ENCODE measurements around the gene GALNT10. TPM values are rescaled to one million over a fixed set of nuclear protein-coding genes. Genes with fewer than 3 reads are reported as not detected.

The GALNT10 gene
- total RNA-seq, 2 donors from 2014 or later, result 30.2 to 43.4 TPM

DNA sequence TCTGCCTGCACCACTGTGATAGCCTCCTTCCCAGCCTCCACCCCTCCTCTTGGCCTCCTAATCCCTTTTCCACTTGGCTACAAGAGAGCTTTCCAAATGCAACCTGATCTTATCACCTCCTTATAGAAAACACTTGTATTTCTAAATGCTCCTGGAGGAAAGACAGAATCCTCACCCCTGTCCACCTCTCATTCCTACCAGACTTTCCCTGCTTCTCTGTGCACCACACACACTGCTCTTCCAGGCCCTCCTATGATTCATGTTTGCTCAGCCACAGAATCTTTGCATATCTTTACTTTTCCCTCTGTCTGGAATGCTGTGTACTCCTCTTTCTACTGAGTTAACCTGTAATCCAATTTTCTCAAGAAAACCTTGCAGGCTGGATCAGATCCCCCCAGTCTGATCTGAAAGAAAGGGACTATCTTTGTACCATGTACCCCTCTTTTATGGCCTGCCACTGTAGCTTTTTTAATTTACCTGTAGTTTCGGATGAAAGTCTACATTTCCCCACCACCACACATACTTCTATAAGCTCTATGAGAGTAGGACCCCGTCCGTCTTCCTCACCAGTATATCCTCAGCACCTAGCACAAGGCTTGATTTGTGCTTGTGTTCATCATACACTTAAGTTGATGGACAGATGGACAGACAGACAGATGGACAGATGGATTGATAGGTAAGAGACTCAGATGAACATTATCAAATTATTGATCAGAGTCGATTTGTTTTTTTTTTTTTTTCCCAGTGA is 95.3 kb downstream of the GALNT10 start:
- TF ChIP-seq, protein P1, sequence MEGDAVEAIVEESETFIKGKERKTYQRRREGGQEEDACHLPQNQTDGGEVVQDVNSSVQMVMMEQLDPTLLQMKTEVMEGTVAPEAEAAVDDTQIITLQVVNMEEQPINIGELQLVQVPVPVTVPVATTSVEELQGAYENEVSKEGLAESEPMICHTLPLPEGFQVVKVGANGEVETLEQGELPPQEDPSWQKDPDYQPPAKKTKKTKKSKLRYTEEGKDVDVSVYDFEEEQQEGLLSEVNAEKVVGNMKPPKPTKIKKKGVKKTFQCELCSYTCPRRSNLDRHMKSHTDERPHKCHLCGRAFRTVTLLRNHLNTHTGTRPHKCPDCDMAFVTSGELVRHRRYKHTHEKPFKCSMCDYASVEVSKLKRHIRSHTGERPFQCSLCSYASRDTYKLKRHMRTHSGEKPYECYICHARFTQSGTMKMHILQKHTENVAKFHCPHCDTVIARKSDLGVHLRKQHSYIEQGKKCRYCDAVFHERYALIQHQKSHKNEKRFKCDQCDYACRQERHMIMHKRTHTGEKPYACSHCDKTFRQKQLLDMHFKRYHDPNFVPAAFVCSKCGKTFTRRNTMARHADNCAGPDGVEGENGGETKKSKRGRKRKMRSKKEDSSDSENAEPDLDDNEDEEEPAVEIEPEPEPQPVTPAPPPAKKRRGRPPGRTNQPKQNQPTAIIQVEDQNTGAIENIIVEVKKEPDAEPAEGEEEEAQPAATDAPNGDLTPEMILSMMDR (conservative IDR thresholded peaks at IDR 0.05), result no peak
- Mint-ChIP-seq H3K4me1 (peaks cover 50% of the 10 kb centered on the region), H3K27ac (peak overlapping the region; percentile 85), H3K36me3 (ENCODE audit: low read depth) (no peaks in the 10 kb centered on the region), H3K27me3 (ENCODE audit: insufficient read depth) (no peaks in the 10 kb centered on the region), H3K4me3 (no peak overlapping the region), H3K9me3 (no peaks in the 10 kb centered on the region)
- no peaks in the 10 kb centered on the region for H3K36me3 ChIP-seq (ENCODE audit: control insufficient read depth, insufficient read depth, low read length)
- H3K27me3 ChIP-seq (ENCODE audit: control insufficient read depth, insufficient read depth, low read length, poor library complexity, severe bottlenecking), result no peaks in the 10 kb centered on the region
- H3K4me1 ChIP-seq (ENCODE audit: control insufficient read depth, insufficient read depth, low read length), result peaks cover 26% of the 10 kb centered on the region
- no peak overlapping the region for H3K4me3 ChIP-seq (ENCODE audit: low read length)
- peak overlapping the region; percentile 85 for H3K9ac ChIP-seq (ENCODE audit: extremely low read depth, low read length, poor library complexity, severe bottlenecking)
- no peak overlapping the region for H3K27ac ChIP-seq (ENCODE audit: low read depth, low read length)
- DNase-seq, result peak; percentile 53
- no peaks in the 10 kb centered on the region for H3K9me3 ChIP-seq (ENCODE audit: control insufficient read depth, low read length)
- 65 to 83% methylated on average over 2 to 4 of the region's 4 CpGs for WGBS, 2 experiments (ENCODE audit: insufficient coverage in 1 of 2, insufficient read length in 1 of 2)

DNA sequence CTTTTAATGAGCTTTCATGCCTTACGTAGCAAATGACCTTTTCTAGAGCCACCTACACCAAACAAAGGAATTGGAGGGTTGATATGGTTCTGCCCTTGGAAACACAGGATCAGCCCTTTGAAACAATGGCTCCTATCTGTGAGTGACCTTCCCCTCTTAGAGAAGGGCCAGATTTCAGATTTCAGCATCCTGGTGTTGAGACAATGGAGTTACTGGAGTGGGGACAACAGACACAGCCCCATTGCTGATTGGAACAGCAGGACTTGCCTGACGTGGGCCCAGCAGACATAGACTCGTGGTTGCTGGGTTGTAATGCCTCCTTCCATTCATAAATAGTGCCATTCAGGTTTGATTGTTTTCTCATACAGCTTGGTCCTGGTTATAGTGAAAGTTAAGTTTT is 96.0 kb downstream of the GALNT10 start:
- TF ChIP-seq, protein P1 (conservative IDR thresholded peaks at IDR 0.05), result no peak
- H3K36me3 ChIP-seq (ENCODE audit: control insufficient read depth, insufficient read depth, low read length), result no peaks in the 10 kb centered on the region
- Mint-ChIP-seq H3K4me1 (peaks cover 56% of the 10 kb centered on the region), H3K27ac (peak overlapping the region; percentile 85), H3K27me3 (ENCODE audit: insufficient read depth) (no peaks in the 10 kb centered on the region), H3K36me3 (ENCODE audit: low read depth) (no peaks in the 10 kb centered on the region), H3K9me3 (no peaks in the 10 kb centered on the region), H3K4me3 (no peak overlapping the region)
- H3K9ac ChIP-seq (ENCODE audit: extremely low read depth, low read length, poor library complexity, severe bottlenecking), result peak overlapping the region; percentile 85
- H3K4me3 ChIP-seq (ENCODE audit: low read length), result peak overlapping the region; percentile 74
- no peaks in the 10 kb centered on the region for H3K9me3 ChIP-seq (ENCODE audit: control insufficient read depth, low read length)
- DNase-seq, result peak; percentile 75
- peak overlapping the region; percentile 54 for H3K27ac ChIP-seq (ENCODE audit: low read depth, low read length)
- WGBS, 2 experiments (ENCODE audit: insufficient coverage in 1 of 2, insufficient read length in 1 of 2), result 7 to 24% methylated on average over 3 of the region's 3 CpGs
- H3K27me3 ChIP-seq (ENCODE audit: control insufficient read depth, insufficient read depth, low read length, poor library complexity, severe bottlenecking), result no peaks in the 10 kb centered on the region
- peaks cover 29% of the 10 kb centered on the region for H3K4me1 ChIP-seq (ENCODE audit: control insufficient read depth, insufficient read depth, low read length)

DNA sequence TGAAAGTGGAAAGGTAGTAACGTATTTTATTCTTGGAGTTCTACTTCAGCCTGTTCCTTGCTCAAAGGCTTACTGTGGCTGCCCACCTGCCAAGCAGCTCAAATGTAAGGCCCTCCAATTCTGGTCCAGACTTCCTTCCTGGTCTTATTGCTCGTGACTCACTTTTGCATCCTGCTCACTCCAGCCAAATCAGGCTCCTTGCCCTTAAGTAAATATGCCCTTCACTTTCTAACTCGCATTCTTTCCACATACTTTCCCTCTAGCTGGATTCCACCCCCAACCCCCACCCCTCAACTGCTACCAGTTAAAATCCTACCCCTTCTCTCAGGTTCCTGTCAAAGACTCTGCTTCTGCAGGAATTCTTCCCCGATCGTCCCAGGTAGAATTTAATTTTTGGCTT is 96.6 kb downstream of the GALNT10 start:
- H3K27me3 Mint-ChIP-seq (ENCODE audit: insufficient read depth), result no peaks in the 10 kb centered on the region
- Histone ChIP-seq H3K4me3 (ENCODE audit: low read length) (peak overlapping the region; percentile 74), H3K27me3 (ENCODE audit: control insufficient read depth, insufficient read depth, low read length, poor library complexity, severe bottlenecking) (no peaks in the 10 kb centered on the region), H3K9me3 (ENCODE audit: control insufficient read depth, low read length) (no peaks in the 10 kb centered on the region), H3K36me3 (ENCODE audit: control insufficient read depth, insufficient read depth, low read length) (no peaks in the 10 kb centered on the region), H3K4me1 (ENCODE audit: control insufficient read depth, insufficient read depth, low read length) (peaks cover 29% of the 10 kb centered on the region), H3K9ac (ENCODE audit: extremely low read depth, low read length, poor library complexity, severe bottlenecking) (peak overlapping the region; percentile 85), H3K27ac (ENCODE audit: low read depth, low read length) (peak overlapping the region; percentile 54)
- no peaks in the 10 kb centered on the region for H3K36me3 Mint-ChIP-seq (ENCODE audit: low read depth)
- H3K27ac Mint-ChIP-seq, result peak overlapping the region; percentile 85
- 54 to 69% methylated on average over 2 to 5 of the region's 5 CpGs for WGBS, 2 experiments (ENCODE audit: insufficient coverage in 1 of 2, insufficient read length in 1 of 2)
- peaks cover 60% of the 10 kb centered on the region for H3K4me1 Mint-ChIP-seq
- H3K9me3 Mint-ChIP-seq, result no peaks in the 10 kb centered on the region
- TF ChIP-seq, protein P1 (conservative IDR thresholded peaks at IDR 0.05), result no peak
- DNase-seq, result peak; percentile 74
- H3K4me3 Mint-ChIP-seq, result peak overlapping the region; percentile 2

Data from endodermal cell (in vitro differentiated cells).